Tibial nerve (tissue), 4 donors: ENCODE results near the gene STK4. TPM values are rescaled to one million over a fixed set of nuclear protein-coding genes. Genes with fewer than 3 reads are reported as not detected.

ENCODE experiments used
- DNase-seq, 2 donors: peaks; one replicate each; pipeline ENCODE4 v3.0.0-alpha.2; 2019; ENCODE audit warnings: low spot score in 2 of 2
- H3K27ac ChIP-seq, 4 donors: fragments of 200-600 bp; sonication (generic) in 3 of 4; one replicate each; pipeline ENCODE4 v1.5.1; 2017 to 2019; ENCODE audit warnings: mild to moderate bottlenecking in 1 of 4
- H3K27me3 ChIP-seq, 2 donors: fragments of 200-600 bp; sonication (generic) in 1 of 2; one replicate each; pipeline versions ENCODE4 v1.5.1 to v1.6.0; 2017 to 2019
- H3K36me3 ChIP-seq, 3 donors: fragments of 200-600 bp; sonication (generic); one replicate each; pipeline ENCODE4 v1.5.1; 2018 to 2019
- H3K4me1 ChIP-seq, 4 donors: fragments of 200-600 bp; sonication (generic) in 3 of 4; one replicate each; pipeline ENCODE4 v1.5.1; 2017 to 2019
- H3K4me3 ChIP-seq, 4 donors: fragments of 200-600 bp; sonication (generic) in 3 of 4; one replicate each; pipeline ENCODE4 v1.5.1; 2017 to 2019; ENCODE audit warnings: mild to moderate bottlenecking in 1 of 4, moderate library complexity in 1 of 4
- H3K9me3 ChIP-seq, 4 donors: fragments of 200-600 bp; sonication (generic) in 3 of 4; one replicate each; pipeline ENCODE4 v1.5.1; 2017 to 2019
- CTCF ChIP-seq, 5 experiments: fragments of 200-600 bp in 3 of 5; fragments of 450-650 bp in 2 of 5; sonication (generic) in 3 of 5; IDR thresholded peaks; one replicate each; pipeline ENCODE4 v1.5.1; 2016 to 2019; ENCODE audit warnings: antibody characterized with exemption in 5 of 5, mild to moderate bottlenecking in 3 of 5, moderate library complexity in 2 of 5
- EP300 ChIP-seq, 2 donors: sonication (generic); formaldehyde crosslinking; IDR thresholded peaks; one replicate each; pipeline ENCODE4 v1.6.1; 2017; ENCODE audit warnings: antibody characterized with exemption in 2 of 2, mild to moderate bottlenecking in 1 of 2
- POLR2A ChIP-seq, 2 donors: fragments of 450-650 bp; IDR thresholded peaks; one replicate each; pipeline ENCODE4 v1.6.1; 2017; ENCODE audit warnings: antibody characterized with exemption in 2 of 2, mild to moderate bottlenecking in 2 of 2, moderate library complexity in 2 of 2
- WGBS, 2 donors: methylation state at CpG; one replicate each; pipeline ENCODE4 v1.1.5; 2018; 5-methylcytosine and 5-hydroxymethylcytosine counted together
- total RNA-seq, 4 donors: library from RNA; depleted of rRNA; stranded (reverse); fragments of >200 nt; gene quantifications; one replicate each; pipeline ENCODE4 v1.1.0, GENCODE V29; 2016

Gene STK4
- total RNA-seq, 4 donors from 2014 or later: 24.3 to 28.5 (median 27.1) TPM

DNA sequence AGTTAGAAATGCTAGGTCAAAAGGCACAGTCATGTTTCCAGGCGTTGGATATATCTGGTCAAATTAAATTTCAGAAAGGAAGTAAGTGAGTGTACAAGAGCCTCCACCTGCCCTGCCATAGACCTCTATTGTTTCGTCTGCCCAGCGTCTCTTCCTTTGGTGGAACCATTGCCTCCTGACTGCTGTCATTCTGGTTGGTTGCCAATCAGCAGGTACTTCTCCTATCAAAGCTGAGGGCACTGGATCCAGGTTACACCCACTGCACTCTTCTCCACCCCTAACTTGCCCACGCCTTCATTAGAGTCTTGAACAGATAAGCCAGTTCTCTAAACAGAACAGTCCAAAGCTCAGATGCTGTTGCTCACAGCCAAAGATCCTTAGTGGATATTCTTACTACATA lies 151.3 kb downstream of the STK4 start:
- Histone ChIP-seq H3K36me3 (no peaks in the 10 kb centered on the region), H3K9me3 (no peaks in the 10 kb centered on the region), H3K27me3 (no peaks in the 10 kb centered on the region), H3K27ac (no peak overlapping the region), H3K4me3 (no peak overlapping the region), H3K4me1 (no peaks in the 10 kb centered on the region)
- no peak for TF ChIP-seq CTCF (IDR thresholded peaks at IDR 0.05)
- no peak for TF ChIP-seq EP300 (IDR thresholded peaks at IDR 0.05)
- no peak for TF ChIP-seq POLR2A (IDR thresholded peaks at IDR 0.05)
- DNase-seq: no peak
- WGBS, 2 donors: 74 to 83% methylated on average over 4 of the region's 4 CpGs

GRCh38 chr20:45118028-45118427 lies 151.7 kb downstream of the STK4 start:
- Histone ChIP-seq H3K27me3 (no peaks in the 10 kb centered on the region), H3K36me3 (no peaks in the 10 kb centered on the region), H3K9me3 (no peaks in the 10 kb centered on the region), H3K27ac (no peak overlapping the region), H3K4me1 (no peaks in the 10 kb centered on the region), H3K4me3 (no peak overlapping the region)
- DNase-seq: no peak
- WGBS, 2 donors: 92 to 96% methylated on average over 2 of the region's 2 CpGs
- TF ChIP-seq POLR2A (IDR thresholded peaks at IDR 0.05): no peak
- no peak for TF ChIP-seq CTCF (IDR thresholded peaks at IDR 0.05)
- TF ChIP-seq EP300 (IDR thresholded peaks at IDR 0.05): no peak

DNA sequence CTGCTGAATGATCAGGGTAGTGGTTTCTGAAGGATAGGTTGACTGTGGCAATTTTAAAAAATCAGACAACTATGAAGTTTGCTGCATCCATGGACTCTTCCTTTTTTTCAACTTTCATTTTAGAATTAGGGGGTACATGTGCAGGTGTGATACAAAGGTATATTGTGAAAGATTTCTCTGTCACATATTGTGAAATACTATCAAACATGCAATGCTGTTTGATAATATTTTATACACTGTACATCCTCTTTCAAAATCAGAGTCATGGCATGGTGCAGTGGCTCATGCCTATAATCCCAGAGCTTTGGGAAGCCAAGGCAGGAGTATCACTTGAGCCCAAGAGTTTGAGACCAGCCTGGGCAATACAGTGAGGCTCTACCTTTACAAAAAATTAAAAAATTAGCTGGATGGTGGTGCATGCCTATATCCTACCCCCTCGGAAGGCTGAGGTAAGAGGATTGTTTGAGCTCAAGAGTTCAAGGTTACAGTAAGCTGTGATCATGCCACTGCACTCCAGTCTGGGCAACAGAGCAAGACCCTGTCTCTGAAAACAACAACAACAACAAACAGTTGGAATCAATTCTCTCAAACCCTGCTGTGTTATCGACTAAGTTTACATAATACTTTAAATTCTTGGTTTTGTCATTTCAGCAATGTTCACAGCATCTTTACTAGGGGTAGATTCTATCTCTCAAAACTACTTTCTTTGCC lies 153.4 kb downstream of the STK4 start:
- Histone ChIP-seq H3K36me3 (no peaks in the 10 kb centered on the region), H3K27ac (no peak overlapping the region), H3K27me3 (peaks cover 0 to 10% of the 10 kb centered on the region in 2 donors), H3K4me1 (no peaks in the 10 kb centered on the region), H3K4me3 (no peak overlapping the region), H3K9me3 (no peaks in the 10 kb centered on the region)
- no peak for DNase-seq
- no peak for TF ChIP-seq POLR2A (IDR thresholded peaks at IDR 0.05)
- no peak for TF ChIP-seq EP300 (IDR thresholded peaks at IDR 0.05)
- no peak for TF ChIP-seq CTCF (IDR thresholded peaks at IDR 0.05)
- WGBS, 2 donors: 79 to 89% methylated on average over 2 of the region's 2 CpGs

DNA sequence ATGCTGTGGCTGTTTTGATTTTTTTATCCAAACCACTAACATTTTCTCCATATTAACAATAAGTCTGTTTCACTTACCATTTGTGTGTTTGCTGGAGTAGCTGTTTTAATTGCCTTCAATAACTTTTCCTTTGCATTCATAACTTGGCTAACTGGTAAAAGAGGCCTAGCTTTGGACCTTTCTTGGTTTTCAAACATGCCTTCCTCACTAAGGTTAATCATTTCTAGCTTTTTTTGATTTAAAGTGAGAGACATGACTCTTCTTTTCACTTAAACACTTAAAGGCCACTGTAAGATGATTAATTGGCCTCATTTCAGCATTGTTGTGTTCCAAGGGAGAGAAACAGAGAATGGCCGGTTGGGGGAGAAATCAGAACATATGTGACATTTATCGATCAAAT lies 155.1 kb downstream of the STK4 start:
- DNase-seq: no peak
- 93 to 94% methylated on average over 2 of the region's 2 CpGs for WGBS, 2 donors
- Histone ChIP-seq H3K36me3 (no peaks in the 10 kb centered on the region), H3K27me3 (peaks cover 0 to 10% of the 10 kb centered on the region in 2 donors), H3K9me3 (no peaks in the 10 kb centered on the region), H3K4me3 (no peak overlapping the region), H3K27ac (no peak overlapping the region), H3K4me1 (no peaks in the 10 kb centered on the region)
- TF ChIP-seq EP300 (IDR thresholded peaks at IDR 0.05) (no peak), CTCF (IDR thresholded peaks at IDR 0.05) (no peak), POLR2A (IDR thresholded peaks at IDR 0.05) (no peak)

DNA sequence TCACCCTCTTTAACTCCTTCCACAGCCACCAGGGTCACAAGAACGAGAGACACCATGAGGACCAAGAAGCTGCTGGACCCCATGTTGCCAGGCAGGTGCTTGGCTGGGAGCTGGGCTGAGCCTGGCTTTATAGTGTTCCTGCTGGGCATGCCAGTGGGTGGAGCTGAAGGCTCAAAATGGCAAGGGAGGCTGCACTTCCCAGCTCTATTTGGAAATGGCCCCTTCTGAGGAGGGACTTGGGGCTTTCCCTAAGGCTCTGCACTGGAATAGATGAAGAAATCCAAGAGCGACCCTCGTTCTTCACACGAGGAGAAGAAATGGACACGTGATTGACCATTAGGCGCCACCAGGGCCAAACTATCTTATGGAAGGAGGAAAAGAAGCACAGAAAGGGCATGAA lies 158.1 kb downstream of the STK4 start, which contains the start of gene WFDC12:
WFDC12 (minus strand) TSS at position 101 of the 400 bp plus-strand sequence; CDS start at position 83, 18 bp downstream.
- Histone ChIP-seq H3K27ac (no peak within 1 kb of the TSS), H3K36me3 (no peaks in the 10 kb centered on the region), H3K9me3 (no peaks in the 10 kb centered on the region), H3K4me1 (no peaks in the 10 kb centered on the region), H3K27me3 (peaks cover 0 to 10% of the 10 kb centered on the region in 2 donors), H3K4me3 (no peak within 1 kb of the TSS)
- DNase-seq: no peak
- TF ChIP-seq EP300 (IDR thresholded peaks at IDR 0.05) (no peak), CTCF (IDR thresholded peaks at IDR 0.05) (no peak), POLR2A (IDR thresholded peaks at IDR 0.05) (no peak)
- 85 to 88% methylated on average over 6 of the region's 6 CpGs for WGBS, 2 donors
